Stimulated activated CD4-positive, alpha-beta T cell treated with anti-CD3 and anti-CD28 coated beads, TNF-alpha, amount 100 ng/mL, for 24 hours (primary cell): ENCODE results near the gene SORCS2.
"Not testable (repeated sequence)": the region's sequence is repeated elsewhere in the genome, so short reads cannot be mapped to it uniquely, and the experiment has no call there.

Experiments
- DNase-seq, 3 experiments: peaks; one replicate each; pipeline ENCODE4 v3.0.0-alpha.2; 2020; ENCODE audit warnings: low read depth in 3 of 3

The SORCS2 gene

DNA sequence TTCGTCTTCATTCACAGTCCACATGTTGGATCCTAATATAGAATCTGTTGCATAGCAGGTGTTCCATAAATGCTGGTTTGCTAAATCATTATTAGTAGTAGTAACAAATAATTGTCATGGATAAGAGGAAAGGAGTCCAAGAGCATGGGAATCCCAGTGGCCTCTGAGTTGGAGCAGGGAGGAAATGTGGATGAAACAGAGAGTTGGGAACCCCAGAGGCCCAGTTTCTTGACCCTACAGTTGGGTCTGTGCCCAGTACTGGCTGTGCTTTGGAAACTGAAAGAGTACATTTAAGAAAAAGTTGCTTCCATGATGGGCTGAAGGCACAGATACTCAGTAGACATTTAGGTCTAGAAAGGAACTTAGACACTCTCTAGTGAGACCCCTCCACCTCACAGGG lies 391.8 kb downstream of the SORCS2 start:
- DNase-seq: no peak

DNA sequence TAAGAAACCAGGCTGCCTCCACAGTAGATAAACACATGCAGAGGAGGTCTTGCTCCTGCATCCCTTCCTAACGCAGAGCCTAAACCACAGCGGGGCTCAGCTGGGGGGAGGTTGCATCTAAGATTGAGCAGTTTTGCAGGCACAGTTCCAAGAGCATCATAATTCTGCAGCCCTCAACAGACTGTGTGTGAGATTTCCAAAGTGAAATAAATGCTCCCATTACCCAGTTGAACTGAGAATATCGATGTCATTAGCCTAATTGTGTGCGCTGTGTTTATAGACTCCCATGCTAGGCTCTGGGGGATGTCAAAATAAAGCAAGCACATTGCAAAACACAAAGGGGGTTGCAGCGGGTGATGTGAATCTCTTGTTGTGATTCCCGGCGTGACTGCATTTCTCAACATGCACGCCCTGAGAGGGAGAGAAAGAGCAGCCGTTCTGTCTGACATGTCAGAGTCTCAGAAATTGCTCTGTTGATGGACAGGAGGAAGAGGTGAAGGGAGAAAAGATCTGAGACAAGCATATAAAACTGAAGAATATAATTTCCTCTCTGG lies 392.3 kb downstream of the SORCS2 start:
- DNase-seq: no peak

DNA sequence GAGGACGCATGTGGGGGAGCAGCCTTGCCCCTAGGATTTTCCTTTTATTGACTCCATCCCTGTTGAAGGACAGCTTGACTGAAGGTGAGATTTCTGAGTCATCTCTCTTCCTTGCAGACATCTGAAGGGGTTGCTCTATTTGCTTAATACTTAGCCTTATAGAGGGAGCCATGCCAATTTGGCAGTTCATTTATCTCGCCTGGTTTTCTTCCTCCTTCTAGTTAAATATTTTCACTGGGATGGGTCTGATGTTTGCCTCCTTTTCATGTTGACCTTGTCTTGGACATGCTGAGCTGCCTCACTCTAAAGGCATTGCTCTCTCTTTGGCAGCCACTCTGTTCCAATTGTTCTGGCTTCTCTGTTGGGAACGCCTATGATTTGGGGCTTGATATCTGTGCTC lies 393.4 kb downstream of the SORCS2 start:
- DNase-seq: no peak

DNA sequence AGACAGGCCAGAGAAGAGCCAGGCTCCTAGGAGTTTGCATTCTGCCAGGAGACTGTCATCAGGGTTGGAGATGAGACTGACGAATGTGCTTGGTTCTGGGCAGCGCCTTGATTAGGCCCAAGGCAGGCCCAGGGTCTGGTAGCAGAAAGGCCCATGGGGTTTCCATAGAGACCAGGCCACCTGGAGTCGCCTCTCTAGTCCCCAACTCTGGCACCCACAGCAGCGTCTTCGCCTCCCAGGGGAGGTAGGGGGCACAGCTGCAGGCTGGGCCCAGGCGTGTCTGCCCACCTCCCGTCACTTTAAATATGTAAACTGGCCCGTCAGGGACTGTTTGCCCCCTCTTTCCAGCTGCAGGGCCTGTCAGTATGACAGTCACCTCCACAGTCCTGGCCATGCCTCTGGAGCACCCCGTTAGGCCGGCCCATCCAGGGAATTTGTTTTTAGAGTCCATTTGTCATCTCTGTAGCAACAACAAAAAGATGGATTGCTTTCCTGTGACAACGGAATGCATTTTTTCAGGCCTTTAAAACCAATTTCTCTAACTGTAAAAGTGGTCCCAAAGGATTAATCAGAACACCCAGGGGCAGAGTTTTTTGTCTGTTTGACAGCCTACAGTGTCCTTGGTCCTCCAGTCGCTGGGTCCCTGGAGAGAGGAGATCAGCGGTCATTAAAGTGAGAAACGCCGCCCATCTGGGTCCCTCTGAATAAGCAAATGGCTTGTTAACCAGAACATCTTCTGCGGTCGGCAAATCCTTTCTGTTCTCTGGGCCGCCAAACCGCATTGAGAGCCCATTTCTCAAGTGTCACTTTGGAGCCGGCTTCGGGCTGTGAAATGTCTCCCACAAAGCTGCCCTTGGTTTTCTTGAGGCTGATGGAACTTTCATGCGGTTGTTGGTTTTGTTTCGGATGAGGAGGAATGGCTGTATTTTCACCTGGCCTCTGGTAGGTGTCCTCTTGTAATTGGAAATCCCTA lies 395.4 kb downstream of the SORCS2 start:
- no peak for DNase-seq

DNA sequence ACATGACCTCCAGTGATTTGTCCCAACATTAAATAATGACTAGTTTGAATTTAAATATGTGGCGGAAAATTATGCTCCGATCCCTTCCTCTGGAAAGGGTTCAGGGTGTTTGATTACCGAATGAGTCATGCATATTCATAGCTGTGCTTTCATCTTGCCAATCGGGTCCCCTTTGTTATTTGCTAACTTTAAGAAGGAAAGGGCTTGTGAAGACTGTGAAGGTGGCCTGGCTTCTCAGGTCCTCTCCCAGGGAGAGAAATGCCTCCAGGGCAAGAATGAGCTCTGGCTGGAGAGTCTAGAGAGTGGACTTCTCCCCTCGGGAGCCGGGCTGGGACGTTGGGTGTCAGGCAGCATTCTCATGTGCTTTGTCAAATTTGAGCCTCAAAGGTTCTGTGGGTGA lies 397.9 kb downstream of the SORCS2 start:
- DNase-seq: no peak

DNA sequence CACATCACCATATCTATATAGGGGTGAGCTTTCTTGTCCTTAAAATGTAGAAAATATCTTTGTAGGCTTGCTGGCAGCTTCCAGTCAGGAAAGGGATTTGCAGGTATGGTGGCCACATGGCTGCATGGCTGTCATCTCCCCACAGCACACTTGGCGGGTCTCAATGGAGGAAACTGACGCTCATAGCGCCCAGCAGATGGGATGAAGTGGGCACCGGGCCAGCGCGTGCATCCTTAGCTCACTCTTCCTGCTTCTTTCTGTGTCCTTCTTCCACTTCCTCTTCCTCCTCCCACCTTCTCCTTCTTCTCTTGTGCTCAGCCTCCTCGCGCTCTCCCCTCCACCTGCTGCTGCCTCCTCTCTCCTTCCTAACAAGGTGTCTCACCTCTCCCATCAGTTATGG lies 398.6 kb downstream of the SORCS2 start:
- no peak for DNase-seq

DNA sequence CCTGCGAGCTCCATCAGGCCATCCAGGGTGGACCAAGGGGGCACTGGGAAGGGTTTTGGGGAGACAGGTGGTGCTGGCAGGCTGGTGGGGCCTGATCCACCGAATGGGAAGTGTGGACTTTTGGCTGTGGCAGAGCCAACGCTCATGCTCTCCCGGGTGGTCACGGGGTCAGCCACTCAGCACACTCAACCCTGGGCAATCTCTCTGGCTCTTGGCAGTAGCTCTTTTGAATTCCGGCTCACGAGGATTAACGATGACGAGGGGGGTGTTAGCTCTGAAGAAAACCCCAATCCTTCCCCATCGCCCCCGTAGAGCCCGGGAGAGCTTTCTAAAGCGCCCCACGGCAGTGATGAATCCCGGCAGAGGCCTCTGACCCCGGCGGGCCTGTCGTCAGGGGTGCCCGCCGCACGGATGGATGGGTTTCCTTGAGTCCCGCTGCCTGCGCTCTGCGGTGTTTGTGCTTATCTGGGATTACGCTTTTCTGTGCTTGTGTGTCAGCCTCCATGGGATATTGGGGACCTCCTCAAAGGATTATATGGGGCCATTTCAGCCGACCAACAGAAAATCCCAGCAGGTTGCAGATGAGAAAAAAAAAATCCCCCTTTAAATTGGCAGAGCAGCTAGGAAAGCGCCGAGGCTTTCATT lies 399.2 kb downstream of the SORCS2 start:
- DNase-seq: no peak

DNA sequence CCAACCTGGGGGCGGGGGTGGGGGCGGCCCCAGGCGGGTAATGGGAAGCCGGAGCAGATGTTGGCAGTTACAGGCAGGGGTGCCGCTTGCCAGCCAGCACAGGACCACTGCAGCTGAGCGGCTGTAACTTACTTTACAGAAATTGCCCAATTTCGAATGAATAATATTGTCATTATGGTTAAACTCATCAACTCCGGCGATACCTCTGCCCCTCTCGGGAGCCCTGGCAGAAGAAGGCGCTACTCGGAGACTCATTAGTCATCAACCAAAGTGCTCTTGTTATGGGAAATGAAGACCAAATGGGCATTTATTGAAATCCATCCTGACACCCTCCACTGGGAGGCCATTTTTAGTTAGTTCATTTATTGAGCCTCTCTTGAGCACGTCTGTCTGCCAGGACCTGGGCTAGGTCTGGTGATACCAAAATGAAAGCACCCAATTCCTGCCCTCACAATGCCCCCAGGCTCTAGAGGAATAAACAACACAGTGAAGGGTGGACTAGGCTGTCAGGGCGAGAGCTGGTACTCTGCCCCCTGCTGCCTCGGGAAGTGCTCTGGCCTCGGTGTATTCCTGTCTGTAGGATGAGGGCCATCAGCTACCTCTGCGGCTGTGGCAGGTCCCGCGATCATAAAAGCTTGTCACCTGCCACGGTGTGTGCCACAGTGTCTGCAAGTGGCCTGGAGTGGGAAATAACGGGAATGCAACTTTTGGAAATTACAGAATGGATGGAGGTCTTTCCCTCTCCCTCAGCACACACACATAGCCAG lies 401.5 kb downstream of the SORCS2 start:
- no peak for DNase-seq

DNA sequence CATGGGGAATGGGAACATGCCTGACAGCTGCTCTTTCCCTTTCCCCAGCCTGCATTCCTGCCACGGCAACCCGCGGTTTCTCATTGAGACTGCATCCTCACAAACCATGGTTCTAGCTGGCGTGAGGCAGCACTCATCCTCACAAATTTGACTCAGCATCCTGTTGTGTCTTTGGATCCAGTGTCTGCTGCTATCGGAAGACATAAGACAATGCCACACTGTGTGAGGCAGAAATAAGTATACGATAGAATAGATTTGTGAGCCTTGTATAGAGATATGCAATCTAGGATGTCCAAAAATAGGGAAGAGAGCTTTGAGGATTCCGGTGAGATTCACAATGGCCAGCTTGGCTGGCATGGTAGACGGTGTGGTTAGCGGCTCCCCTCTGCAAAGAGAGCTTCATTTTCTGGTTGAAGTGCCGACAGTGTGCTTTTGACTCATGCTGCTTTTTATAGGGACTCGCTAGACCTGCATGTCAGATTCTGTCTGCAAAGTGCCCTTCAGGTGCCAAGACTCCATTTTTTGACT lies 403.7 kb downstream of the SORCS2 start:
- no peak for DNase-seq

DNA sequence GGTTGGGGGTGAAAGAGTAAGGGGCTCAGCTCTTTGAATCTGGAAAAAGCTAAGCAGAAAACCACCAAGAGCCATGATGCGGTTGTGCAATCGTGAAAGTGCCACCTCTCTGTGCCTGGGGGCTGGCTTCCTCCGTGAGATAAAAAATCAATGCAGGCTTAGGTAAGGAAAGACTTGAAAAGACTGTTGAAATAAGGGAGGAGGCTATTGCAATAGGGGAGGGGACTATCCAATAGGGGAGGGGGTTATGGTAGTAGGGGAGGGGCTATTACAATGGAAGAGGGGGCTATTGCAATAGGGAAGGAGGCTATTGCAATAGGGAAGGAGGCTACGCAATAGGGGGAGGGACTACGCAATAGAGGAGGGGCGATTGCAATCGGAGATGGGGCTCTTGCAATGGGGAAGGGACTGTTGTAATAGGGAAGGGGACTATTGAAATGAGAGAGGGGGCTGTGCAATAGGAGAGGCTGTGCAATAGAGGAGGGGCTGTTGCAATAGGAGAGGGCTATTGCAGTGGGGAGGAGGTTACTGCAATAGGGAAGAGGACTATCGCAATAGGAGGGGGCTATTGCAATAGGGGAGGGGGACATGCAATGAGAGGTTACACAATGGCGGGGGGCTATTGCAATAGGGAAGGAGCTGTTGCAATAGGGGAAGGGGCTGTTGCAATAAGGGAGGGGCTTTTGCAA lies 404.7 kb downstream of the SORCS2 start:
- no peak for DNase-seq

DNA sequence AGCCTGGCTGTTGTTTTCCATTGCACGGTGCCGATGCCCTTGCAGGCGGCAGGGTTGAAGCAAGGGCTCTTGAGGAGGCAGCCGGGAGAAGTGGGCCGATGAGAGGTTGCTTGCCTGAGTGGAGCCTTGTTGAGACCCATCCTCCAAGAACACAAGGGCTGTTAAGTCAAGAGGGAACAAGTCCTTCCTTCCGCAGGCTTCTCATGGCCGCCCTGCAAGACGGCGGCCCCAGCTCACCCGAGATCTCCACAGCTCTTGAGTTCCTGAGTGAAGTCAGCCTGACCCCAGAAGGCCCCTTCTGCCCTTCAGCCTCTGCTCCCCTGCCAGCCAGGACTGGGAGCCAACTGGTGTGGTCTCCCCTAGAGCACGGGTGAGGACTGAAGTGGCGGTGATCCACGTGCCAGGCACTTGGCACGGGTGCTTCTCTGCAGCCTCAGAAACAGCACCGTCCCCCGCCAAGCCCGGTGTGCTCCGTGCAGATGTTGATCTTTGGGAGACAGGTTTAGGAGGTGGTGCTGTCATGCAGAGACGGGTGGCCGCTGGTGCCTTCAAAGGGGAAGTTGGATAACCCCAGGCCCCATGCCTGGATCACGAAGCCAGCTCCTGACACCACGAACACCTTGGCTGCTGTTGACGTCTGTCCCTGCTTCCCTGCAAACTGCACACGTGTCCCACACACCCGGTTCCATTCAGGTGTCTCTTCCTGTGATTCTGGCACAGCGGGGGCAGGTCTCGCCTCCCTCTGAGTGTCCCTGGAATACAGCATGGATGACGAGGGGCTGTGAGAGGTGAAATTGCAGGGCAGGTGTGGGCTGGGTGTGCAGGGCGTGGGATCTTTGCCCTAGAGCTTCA lies 406.8 kb downstream of the SORCS2 start:
- DNase-seq: no peak

DNA sequence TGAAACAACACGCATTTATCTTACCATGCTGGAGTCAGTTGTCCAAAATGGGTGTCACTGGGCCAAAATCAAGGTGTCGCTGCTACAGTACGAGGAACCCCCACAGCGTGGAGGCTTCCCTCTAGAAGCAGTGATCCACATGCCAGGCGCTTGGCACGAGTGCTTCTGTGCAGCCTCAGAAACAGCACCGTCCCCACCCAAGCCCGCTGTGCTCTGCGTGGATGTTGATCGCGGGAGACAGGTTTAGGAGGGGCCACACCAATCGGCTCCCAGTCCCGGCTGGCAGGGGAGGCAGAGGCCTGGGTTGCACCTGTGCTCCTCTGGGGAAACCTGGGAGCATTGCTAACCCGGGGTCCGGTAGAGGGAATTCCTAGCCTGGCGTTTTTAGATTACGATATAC lies 407.9 kb downstream of the SORCS2 start:
- no peak for DNase-seq

DNA sequence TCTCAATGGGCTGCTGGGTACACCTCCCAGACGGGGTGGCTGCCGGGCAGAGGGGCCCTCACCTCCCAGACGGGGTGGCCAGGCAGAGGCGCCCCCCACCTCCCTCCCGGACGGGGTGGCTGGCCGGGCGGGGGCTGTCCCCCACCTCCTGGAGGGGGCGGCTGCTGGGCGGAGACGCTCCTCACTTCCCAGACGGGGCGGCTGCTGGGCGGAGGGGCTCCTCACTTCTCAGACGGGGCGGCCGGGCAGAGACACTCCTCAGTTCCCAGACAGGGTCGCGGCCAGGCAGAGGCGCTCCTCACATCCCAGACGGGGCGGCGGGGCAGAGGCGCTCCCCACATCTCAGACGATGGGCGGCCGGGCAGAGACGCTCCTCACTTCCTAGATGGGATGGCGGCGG lies 409.8 kb downstream of the SORCS2 start:
- DNase-seq: not testable (repeated sequence)

DNA sequence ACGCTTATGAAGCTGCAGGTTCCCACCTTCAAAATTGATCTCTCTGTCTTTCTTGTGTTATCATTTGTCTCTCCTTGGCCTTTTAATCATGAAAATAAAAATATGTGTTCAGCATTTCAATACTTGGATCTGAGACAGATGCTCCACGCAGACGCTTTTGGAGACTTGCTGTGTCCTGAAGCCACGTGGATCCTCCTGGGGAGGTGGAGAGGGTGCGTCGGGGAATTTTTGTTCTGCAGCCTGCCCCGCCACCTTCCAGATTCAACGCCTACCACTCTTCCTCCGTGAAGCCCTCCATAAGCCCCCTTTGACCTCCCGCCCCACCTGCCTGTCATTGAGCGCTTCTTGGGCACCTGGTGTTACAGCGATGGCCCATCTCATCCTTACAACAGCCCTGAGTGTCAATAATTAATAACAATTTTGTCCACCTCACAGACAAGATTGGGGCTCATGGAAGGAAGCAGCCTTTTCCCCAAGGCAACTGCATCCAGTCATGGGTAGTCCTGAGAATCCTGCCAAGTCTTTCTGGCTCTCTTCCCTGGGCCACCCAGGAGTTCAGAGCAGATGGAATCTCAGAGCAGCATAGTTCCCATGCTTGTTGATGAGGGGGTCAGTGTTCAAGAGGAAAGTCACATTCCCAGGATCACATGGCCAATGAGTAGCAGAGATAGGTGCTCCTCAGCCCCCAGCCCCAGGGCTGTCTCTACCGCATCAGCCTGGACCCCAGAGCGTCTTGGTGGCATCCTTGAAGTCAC lies 415.0 kb downstream of the SORCS2 start:
- no peak for DNase-seq

DNA sequence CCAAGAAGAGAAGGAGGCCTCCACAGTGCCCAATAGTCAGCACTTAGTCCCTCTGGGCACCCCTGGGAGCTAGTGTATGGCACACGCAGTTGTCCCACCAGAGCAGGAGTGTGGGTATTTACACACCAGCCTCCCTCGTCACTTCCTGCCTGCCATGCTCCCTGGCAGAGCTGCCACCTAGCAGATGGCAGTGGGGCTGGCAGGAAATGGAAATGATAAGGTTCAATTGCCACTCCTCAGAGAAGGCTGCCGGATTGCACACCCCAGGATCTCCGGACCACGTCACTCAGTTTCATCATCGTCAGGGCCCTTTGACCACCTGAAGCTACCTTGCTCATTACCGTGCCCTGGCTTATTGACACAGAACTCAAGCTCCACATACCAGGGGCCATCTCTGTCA lies 415.7 kb downstream of the SORCS2 start:
- no peak for DNase-seq

DNA sequence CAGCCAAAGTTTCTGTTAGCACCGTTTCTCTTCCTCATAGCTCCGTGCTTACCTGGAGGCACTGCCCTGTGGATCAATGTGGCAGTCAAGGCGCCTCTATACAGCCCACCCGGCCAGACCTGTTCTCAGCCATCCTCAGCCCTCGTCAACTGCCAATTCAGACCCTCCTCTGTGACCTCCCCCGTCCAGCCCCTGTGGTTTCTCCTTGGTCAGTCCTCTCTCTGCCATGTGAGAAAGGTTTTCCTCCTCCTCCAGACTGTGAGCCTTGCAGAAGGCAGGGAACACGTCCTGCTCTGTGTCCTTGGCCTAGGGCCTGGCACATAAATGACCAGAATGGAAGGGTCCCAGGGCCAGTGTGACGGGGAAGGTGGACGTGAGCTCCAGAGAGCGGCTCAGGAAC lies 417.0 kb downstream of the SORCS2 start:
- DNase-seq: no peak

DNA sequence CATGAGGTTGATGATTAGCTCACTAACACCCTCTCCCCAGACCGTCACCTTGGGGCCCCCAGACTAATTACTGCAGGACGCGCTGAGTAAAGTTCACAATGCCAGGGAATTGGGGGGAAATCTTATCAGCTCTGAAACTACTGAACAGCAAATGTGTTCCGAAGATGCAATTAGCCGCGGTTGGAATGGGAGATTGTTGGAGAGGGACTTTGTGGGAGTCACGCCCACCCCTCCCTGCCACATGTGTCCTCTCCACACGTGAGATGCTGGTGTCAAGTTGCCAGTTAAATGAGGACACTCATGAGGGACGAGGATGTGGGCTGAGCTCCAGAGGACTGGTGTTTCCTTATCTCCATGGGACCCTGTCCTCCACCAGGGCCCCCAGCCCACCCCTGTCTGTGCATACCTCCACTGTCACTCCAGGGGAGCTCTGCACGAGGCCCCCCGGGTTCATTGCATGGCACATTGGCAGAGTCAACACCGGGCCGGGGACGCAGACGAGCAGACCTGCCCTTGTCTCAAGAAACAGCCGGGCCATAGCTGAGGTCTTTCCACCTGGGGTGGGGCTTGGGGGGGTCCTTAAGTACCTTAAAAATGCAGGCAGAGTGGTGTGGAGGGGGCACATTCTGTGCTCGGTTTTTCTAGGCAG lies 417.8 kb downstream of the SORCS2 start:
- no peak for DNase-seq

DNA sequence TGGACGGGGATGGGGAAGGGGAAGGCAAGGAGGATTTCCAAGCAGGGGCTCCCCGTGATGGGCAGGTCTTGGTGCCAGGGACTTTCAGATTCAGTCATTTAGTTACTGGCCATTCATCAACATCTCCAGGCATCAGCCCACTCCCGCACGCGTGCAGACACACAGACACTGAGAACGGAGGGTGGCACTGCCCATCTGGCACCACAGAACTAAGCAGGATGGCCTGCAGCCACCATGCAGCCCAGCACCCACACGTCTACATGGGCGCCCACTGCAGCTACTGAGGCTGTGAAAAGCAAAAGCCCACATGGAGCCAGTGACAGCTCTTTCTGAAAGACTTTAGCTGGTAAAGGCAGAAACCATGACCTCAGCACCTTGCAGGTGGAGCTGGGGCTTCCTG lies 418.5 kb downstream of the SORCS2 start:
- DNase-seq: no peak

DNA sequence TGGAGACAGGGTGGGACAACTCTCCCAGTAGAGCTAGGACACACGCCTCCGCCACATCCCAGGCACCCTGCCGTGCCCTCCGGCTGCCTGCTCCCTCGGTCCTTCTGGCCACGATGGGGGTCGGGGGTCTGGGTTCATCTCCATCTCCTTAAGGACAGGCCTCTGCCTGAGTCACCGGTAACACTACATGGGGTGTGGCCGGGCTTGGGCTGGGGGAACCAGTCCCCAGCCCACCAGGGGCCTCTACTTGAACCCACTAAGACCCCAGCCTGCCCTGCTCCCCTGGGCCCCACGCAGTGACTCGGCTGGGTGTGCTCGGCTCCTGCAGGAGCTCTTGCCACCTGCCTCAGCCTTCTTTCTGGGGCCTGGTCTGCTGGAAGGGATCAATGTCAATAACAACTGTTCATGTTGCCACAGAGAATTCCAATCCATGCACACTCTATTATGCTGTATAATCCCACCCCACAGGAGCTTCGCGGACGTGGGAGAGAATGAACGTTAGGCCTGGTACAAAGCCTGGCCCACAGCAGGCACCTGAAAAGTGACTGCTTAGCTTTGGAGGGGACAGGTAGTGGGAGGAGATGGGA lies 420.1 kb downstream of the SORCS2 start:
- DNase-seq: no peak
